ENCODE measurements around the gene UBQLN4.
A peak's percentile ranks its signal among the peaks of the same experiment; 100 is the strongest.
"Not testable (repeated sequence)": the region's sequence is repeated elsewhere in the genome, so short reads cannot be mapped to it uniquely, and the experiment has no call there.

The UBQLN4 gene

GRCh38 chr1:156056326-156056849 lies 2.8 kb upstream of the UBQLN4 start:
- DNase-seq = no peak

- DNase-seq = no peak
Measured at GRCh38 chr1:156055281-156056048, 1.9 kb upstream of the UBQLN4 start.

- peak; percentile 100 for DNase-seq
Measured at GRCh38 chr1:156054500-156055280, 1.1 kb upstream of the UBQLN4 start, which contains the start of gene LAMTOR2. TSS of gene LAMTOR2 (plus strand) at chr1:156054782. CDS start at chr1:156054890, 108 bp downstream.

- DNase-seq = peak; percentile 82
Measured at GRCh38 chr1:156052862-156053767, 483 bp downstream of the UBQLN4 start.

GRCh38 chr1:156051011-156051725 lies 2.4 kb downstream of the UBQLN4 start:
- DNase-seq = no peak

GRCh38 chr1:156050376-156050775 lies 3.2 kb downstream of the UBQLN4 start:
- no peak for DNase-seq

- no peak for DNase-seq
Measured at GRCh38 chr1:156048663-156049258, 4.8 kb downstream of the UBQLN4 start.

- no peak for DNase-seq
Measured at GRCh38 chr1:156045076-156045475, 8.5 kb downstream of the UBQLN4 start.

- no peak for DNase-seq
Measured at GRCh38 chr1:156042828-156043227, 10.8 kb downstream of the UBQLN4 start.

- not testable (repeated sequence) for DNase-seq
Measured at GRCh38 chr1:156034991-156035390, 18.6 kb downstream of the UBQLN4 start.

- no peak for DNase-seq
Measured at GRCh38 chr1:156033011-156033410, 20.6 kb downstream of the UBQLN4 start.

- no peak for DNase-seq
Measured at GRCh38 chr1:156026588-156026987, 27.0 kb downstream of the UBQLN4 start.

- peak; percentile 81 for DNase-seq
Measured at GRCh38 chr1:156025876-156026275, 27.7 kb downstream of the UBQLN4 start.

GRCh38 chr1:156024801-156025200 lies 28.8 kb downstream of the UBQLN4 start:
- no peak for DNase-seq

GRCh38 chr1:156021954-156022353 lies 31.6 kb downstream of the UBQLN4 start:
- no peak for DNase-seq

- DNase-seq = peak; percentile 51
Measured at GRCh38 chr1:156021093-156021428, 32.5 kb downstream of the UBQLN4 start.

GRCh38 chr1:156020293-156021092 lies 33.1 kb downstream of the UBQLN4 start, which contains the start of gene SSR2:
TSS of gene SSR2 (minus strand) at chr1:156020951. CDS start at chr1:156020167, 784 bp downstream.
- DNase-seq = peak; percentile 98

GRCh38 chr1:156019946-156020292 lies 33.7 kb downstream of the UBQLN4 start:
- no peak for DNase-seq

GRCh38 chr1:156014829-156015228 lies 38.8 kb downstream of the UBQLN4 start:
- no peak for DNase-seq

- no peak for DNase-seq
Measured at GRCh38 chr1:156012051-156012817, 41.4 kb downstream of the UBQLN4 start.

All from NCI-H69 (cell line).